ENCODE measurements around the gene LKAAEAR1. TPM values are rescaled to one million over a fixed set of nuclear protein-coding genes. Genes with fewer than 3 reads are reported as not detected.

Gene LKAAEAR1
- total and polyA plus RNA-seq, 9 of the 15 experiments (the other 6 are each of a cell fraction or from before 2014, with no cell fraction given), result not detected

DNA sequence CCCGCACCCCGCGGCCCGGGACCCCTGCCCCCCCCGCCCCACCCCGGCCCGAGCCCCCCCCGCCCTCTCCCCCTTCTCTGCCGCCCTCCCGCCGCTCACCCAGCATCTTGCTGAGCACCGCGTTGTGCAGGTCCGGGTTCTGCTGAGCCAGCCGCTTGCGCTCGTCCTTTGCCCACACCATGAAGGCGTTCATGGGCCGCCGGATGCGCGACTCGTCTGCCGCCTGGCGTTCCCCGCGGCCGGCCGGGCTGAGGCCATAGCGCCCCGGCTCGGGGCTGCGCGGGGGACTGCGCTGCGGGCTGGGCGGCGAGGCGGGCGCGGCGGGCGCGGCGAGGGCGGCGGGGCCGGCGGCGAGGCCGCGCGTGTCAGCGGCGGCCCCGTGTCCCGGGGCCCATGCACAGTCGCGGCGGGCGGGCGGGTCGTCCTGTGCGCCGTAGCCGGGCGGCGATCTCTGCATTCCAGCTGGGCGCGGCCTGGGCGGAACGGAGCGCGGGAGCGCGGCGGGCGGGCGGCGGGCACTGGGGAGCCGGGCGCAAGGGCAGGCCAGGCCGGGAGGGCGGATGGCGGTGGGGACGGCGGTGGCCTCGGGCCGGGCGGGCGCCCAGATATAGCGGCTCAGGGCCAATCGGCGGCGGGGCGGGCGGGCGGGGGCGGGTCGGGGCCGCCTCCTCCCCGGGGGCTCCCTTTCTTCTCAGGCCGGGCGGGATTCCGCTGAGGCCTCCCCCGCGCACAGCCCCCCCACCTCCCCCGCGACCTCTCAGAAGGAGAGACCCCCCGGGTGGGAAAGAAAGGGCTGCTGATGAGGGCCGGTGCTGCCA, 34.9 kb downstream of the LKAAEAR1 start, which contains the start of gene SOX18 (continued):
- TF ChIP-seq, protein P1, sequence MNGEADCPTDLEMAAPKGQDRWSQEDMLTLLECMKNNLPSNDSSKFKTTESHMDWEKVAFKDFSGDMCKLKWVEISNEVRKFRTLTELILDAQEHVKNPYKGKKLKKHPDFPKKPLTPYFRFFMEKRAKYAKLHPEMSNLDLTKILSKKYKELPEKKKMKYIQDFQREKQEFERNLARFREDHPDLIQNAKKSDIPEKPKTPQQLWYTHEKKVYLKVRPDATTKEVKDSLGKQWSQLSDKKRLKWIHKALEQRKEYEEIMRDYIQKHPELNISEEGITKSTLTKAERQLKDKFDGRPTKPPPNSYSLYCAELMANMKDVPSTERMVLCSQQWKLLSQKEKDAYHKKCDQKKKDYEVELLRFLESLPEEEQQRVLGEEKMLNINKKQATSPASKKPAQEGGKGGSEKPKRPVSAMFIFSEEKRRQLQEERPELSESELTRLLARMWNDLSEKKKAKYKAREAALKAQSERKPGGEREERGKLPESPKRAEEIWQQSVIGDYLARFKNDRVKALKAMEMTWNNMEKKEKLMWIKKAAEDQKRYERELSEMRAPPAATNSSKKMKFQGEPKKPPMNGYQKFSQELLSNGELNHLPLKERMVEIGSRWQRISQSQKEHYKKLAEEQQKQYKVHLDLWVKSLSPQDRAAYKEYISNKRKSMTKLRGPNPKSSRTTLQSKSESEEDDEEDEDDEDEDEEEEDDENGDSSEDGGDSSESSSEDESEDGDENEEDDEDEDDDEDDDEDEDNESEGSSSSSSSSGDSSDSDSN (IDR thresholded peaks at IDR 0.05; ENCODE audit: borderline replicate concordance in 1 of 2, low read depth in 2 of 2, low read length in 2 of 2), result peak; percentile 68 to 92
- TF ChIP-seq ZNF134 (CRISPR knock-in tag; conservative IDR thresholded peaks at IDR 0.05) (no peak), ARID2 (IDR thresholded peaks at IDR 0.05) (no peak), TRIM28 (IDR thresholded peaks at IDR 0.05) (no peak), CHD4 (IDR thresholded peaks at IDR 0.05; ENCODE audit: insufficient read depth, insufficient replicate concordance, low read depth, low read length, poor library complexity, severe bottlenecking) (no peak), CHD1 (IDR thresholded peaks at IDR 0.05; ENCODE audit: low read length) (peak; percentile 69), POLR2G (IDR thresholded peaks at IDR 0.05; ENCODE audit: low read depth, low read length) (peak; percentile 83), FOXK1 (CRISPR knock-in tag; IDR thresholded peaks at IDR 0.05; ENCODE audit: borderline replicate concordance) (no peak), ILF3 (IDR thresholded peaks at IDR 0.05; ENCODE audit: borderline replicate concordance) (no peak)
- TF ChIP-seq, protein P2, sequence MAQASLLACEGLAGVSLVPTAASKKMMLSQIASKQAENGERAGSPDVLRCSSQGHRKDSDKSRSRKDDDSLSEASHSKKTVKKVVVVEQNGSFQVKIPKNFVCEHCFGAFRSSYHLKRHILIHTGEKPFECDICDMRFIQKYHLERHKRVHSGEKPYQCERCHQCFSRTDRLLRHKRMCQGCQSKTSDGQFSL (CRISPR knock-in tag; IDR thresholded peaks at IDR 0.05), result 0 out of 2 replicates have a peak, but pooled peaks have one; percentile 41
- TF ChIP-seq, protein P2 (tag; IDR thresholded peaks at IDR 0.05), result no peak
- TF ChIP-seq, protein P3, sequence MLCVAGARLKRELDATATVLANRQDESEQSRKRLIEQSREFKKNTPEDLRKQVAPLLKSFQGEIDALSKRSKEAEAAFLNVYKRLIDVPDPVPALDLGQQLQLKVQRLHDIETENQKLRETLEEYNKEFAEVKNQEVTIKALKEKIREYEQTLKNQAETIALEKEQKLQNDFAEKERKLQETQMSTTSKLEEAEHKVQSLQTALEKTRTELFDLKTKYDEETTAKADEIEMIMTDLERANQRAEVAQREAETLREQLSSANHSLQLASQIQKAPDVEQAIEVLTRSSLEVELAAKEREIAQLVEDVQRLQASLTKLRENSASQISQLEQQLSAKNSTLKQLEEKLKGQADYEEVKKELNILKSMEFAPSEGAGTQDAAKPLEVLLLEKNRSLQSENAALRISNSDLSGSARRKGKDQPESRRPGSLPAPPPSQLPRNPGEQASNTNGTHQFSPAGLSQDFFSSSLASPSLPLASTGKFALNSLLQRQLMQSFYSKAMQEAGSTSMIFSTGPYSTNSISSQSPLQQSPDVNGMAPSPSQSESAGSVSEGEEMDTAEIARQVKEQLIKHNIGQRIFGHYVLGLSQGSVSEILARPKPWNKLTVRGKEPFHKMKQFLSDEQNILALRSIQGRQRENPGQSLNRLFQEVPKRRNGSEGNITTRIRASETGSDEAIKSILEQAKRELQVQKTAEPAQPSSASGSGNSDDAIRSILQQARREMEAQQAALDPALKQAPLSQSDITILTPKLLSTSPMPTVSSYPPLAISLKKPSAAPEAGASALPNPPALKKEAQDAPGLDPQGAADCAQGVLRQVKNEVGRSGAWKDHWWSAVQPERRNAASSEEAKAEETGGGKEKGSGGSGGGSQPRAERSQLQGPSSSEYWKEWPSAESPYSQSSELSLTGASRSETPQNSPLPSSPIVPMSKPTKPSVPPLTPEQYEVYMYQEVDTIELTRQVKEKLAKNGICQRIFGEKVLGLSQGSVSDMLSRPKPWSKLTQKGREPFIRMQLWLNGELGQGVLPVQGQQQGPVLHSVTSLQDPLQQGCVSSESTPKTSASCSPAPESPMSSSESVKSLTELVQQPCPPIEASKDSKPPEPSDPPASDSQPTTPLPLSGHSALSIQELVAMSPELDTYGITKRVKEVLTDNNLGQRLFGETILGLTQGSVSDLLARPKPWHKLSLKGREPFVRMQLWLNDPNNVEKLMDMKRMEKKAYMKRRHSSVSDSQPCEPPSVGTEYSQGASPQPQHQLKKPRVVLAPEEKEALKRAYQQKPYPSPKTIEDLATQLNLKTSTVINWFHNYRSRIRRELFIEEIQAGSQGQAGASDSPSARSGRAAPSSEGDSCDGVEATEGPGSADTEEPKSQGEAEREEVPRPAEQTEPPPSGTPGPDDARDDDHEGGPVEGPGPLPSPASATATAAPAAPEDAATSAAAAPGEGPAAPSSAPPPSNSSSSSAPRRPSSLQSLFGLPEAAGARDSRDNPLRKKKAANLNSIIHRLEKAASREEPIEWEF (CRISPR knock-in tag; IDR thresholded peaks at IDR 0.05), result no peak
- TF ChIP-seq, protein P4, sequence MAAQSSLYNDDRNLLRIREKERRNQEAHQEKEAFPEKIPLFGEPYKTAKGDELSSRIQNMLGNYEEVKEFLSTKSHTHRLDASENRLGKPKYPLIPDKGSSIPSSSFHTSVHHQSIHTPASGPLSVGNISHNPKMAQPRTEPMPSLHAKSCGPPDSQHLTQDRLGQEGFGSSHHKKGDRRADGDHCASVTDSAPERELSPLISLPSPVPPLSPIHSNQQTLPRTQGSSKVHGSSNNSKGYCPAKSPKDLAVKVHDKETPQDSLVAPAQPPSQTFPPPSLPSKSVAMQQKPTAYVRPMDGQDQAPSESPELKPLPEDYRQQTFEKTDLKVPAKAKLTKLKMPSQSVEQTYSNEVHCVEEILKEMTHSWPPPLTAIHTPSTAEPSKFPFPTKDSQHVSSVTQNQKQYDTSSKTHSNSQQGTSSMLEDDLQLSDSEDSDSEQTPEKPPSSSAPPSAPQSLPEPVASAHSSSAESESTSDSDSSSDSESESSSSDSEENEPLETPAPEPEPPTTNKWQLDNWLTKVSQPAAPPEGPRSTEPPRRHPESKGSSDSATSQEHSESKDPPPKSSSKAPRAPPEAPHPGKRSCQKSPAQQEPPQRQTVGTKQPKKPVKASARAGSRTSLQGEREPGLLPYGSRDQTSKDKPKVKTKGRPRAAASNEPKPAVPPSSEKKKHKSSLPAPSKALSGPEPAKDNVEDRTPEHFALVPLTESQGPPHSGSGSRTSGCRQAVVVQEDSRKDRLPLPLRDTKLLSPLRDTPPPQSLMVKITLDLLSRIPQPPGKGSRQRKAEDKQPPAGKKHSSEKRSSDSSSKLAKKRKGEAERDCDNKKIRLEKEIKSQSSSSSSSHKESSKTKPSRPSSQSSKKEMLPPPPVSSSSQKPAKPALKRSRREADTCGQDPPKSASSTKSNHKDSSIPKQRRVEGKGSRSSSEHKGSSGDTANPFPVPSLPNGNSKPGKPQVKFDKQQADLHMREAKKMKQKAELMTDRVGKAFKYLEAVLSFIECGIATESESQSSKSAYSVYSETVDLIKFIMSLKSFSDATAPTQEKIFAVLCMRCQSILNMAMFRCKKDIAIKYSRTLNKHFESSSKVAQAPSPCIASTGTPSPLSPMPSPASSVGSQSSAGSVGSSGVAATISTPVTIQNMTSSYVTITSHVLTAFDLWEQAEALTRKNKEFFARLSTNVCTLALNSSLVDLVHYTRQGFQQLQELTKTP (IDR thresholded peaks at IDR 0.05; ENCODE audit: low read depth in 1 of 2, partially characterized antibody in 2 of 2), result no peak

Data from K562 (cell line).